RWPE1 (cell line): ENCODE measurements around the gene EEA1.

Experiments
- CTCF ChIA-PET: fragments of 350-600 bp; sonication (Branson Sonifier 250); formaldehyde crosslinking; extraction: SDS; loops from one replicate; lab custom pipeline; 2021; lab: Yijun Ruan, JAX
- POLR2A ChIA-PET: fragments of 400-600 bp; formaldehyde crosslinking; extraction: SDS; loops from one replicate; lab custom pipeline; 2020; ENCODE audit warnings: antibody characterized with exemption; ENCODE audit not compliant: low non-redundant PET; lab: Yijun Ruan, JAX
- DNase-seq: peaks from one replicate; pipeline ENCODE4 v3.0.0; 2012; ENCODE audit warnings: low spot score
- H3K27ac ChIP-seq: fragments of 450-650 bp; 2 replicates; pipeline ENCODE4 v1.5.1; 2017
- CTCF ChIP-seq: fragments of 450-650 bp; conservative IDR thresholded peaks from 2 replicates; pipeline ENCODE4 v1.5.1; 2017; ENCODE audit warnings: low read depth, mild to moderate bottlenecking

The EEA1 gene

GRCh38 chr12:92779902-92780301, 149.2 kb downstream of the EEA1 start:
- CTCF ChIA-PET, result no interaction called here
- no peak for TF ChIP-seq CTCF
- no peak for DNase-seq
- H3K27ac ChIP-seq, result no peak overlapping the region
- POLR2A ChIA-PET, result no interaction called here

GRCh38 chr12:92778525-92778924, 150.6 kb downstream of the EEA1 start:
- ChIA-PET CTCF (interaction anchor here (0.6 kb wide), 1 partner anchor 17 kb away, joined by 6 read pairs; no protein-coding TSS in a partner anchor), POLR2A (no interaction called here)
- no peak overlapping the region for H3K27ac ChIP-seq
- no peak for TF ChIP-seq CTCF
- DNase-seq, result no peak

GRCh38 chr12:92775416-92775815, 153.7 kb downstream of the EEA1 start:
- DNase-seq, result no peak
- POLR2A ChIA-PET, result no interaction called here
- CTCF ChIA-PET, result interaction anchor here (0.6 kb wide), 1 partner anchor 1066 kb away, joined by 3 read pairs; no protein-coding TSS in a partner anchor
- no peak overlapping the region for H3K27ac ChIP-seq
- no peak for TF ChIP-seq CTCF

GRCh38 chr12:92771001-92771400, 158.1 kb downstream of the EEA1 start:
- POLR2A ChIA-PET, result no interaction called here
- CTCF ChIA-PET, result interaction anchor here (0.6 kb wide), 1 partner anchor 11 kb away, joined by 4 read pairs; no protein-coding TSS in a partner anchor
- no peak overlapping the region for H3K27ac ChIP-seq
- DNase-seq, result no peak
- TF ChIP-seq CTCF, result no peak

GRCh38 chr12:92769124-92769901, 159.8 kb downstream of the EEA1 start:
- DNase-seq, result no peak
- no peak for TF ChIP-seq CTCF
- POLR2A ChIA-PET, result no interaction called here
- no peak overlapping the region for H3K27ac ChIP-seq
- CTCF ChIA-PET, result no interaction called here

GRCh38 chr12:92765871-92766270, 163.2 kb downstream of the EEA1 start:
- no peak for DNase-seq
- CTCF ChIA-PET, result no interaction called here
- no peak overlapping the region for H3K27ac ChIP-seq
- POLR2A ChIA-PET, result no interaction called here
- no peak for TF ChIP-seq CTCF
